Left colon (tissue), 2 donors: ENCODE measurements around the gene LRRC45. TPM values are rescaled to one million over a fixed set of nuclear protein-coding genes. Genes with fewer than 3 reads are reported as not detected.
"Not testable (repeated sequence)": the region's sequence is repeated elsewhere in the genome, so short reads cannot be mapped to it uniquely, and the experiment has no call there.

Source experiments
- ATAC-seq: fragments of 200-7000 bp; cut with Tn5 transposase; one replicate; pipeline ENCODE4 v1.9.1; 2020; ENCODE audit warnings: mild to moderate bottlenecking, moderate library complexity
- DNase-seq, 2 donors: peaks; one replicate each; pipeline ENCODE4 v3.0.0-alpha.2; 2020
- intact Hi-C, 2 donors: fragments of 100-400 bp; cut with DNase I in 1 of 2; cut with micrococcal nuclease in 1 of 2; formaldehyde crosslinking; loops; one replicate each; pipeline versions ENCODE4 v1.11.2 to v1.14.0; 2022; cut with DNase I, micrococcal nuclease
- long read RNA-seq: library from polyadenylated mRNA; unstranded; transcript quantifications from one replicate; pipeline ENCODE4 v2.0.0, GENCODE V29; 2021
- total RNA-seq, 2 donors: library from RNA; stranded (reverse); fragmentation: NEBNext Ultra II Directional; extraction: Animal tissue kit (Norgen Biotek cat#: 25700); gene quantifications; one replicate each; pipeline ENCODE4 v1.2.1, GENCODE V29; 2021
- donor health status: DM: no; HTN: no; CAD: no.
- donor health status: DM: yes; HTN: yes; CAD: no.

Gene LRRC45
- 10 to 100 TPM; 14.2 to 20.8 TPM for total RNA-seq
- long read RNA-seq, transcript LRRC45-201 (17 exons, 2,701 nt) = major isoform, 18 of 191 reads
- long read RNA-seq, partial matches to known transcripts = 139 of 191 reads
- long read RNA-seq, other reads (novel, unspliced or antisense) = 33 of 191 reads

DNA sequence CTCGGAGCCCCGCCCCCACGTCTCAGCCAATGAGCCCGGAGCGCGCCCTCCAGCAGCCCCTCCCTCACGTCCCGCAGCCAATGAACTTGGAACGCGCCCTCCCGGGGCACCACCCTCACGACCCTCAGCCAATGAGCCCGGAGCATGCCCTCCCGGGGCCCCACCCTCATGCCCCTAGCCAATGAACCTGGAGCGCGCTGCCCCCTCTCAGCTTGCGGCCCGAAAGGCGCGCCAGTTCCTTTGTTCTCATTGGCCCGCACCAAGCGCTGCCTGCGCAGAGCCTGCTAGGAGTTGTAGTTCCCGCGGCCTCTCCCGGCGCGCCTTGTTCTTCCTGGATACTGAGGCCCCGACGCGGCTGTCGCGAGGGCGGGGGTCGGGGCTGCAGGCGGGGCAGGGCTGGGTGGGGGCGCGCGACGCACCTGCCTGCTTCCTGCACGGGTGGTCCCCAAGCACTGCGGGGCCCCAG is at the start of gene LRRC45:
LRRC45 (plus strand) TSS at position 325 of the 466 bp plus-strand sequence. CDS start 339 bp downstream, outside the sequence.
- ATAC-seq (peak; percentile 82), DNase-seq (peak; percentile 100)
- intact Hi-C loops = no loop called here

DNA sequence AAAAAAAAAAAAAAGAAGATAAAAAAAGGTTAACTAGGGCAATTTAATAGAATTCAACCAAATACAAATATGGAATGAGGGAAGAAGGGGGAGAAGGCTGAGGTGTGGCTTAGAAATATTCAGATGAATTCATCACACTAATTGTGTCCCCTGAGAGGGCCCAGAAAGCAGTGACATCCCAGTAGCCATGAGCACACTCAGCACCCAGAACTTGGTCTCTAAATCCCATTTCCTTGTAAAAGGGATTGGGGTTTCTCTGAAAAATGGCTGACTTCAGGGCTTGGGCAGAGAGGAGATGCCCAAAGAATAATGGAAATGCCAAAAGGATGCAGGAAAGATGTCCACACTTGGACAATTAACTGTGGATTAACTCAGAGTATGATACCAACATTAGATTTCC is 49.7 kb upstream of the LRRC45 start:
- ATAC-seq (no peak), DNase-seq (no peak)
- intact Hi-C loops = no loop called here

DNA sequence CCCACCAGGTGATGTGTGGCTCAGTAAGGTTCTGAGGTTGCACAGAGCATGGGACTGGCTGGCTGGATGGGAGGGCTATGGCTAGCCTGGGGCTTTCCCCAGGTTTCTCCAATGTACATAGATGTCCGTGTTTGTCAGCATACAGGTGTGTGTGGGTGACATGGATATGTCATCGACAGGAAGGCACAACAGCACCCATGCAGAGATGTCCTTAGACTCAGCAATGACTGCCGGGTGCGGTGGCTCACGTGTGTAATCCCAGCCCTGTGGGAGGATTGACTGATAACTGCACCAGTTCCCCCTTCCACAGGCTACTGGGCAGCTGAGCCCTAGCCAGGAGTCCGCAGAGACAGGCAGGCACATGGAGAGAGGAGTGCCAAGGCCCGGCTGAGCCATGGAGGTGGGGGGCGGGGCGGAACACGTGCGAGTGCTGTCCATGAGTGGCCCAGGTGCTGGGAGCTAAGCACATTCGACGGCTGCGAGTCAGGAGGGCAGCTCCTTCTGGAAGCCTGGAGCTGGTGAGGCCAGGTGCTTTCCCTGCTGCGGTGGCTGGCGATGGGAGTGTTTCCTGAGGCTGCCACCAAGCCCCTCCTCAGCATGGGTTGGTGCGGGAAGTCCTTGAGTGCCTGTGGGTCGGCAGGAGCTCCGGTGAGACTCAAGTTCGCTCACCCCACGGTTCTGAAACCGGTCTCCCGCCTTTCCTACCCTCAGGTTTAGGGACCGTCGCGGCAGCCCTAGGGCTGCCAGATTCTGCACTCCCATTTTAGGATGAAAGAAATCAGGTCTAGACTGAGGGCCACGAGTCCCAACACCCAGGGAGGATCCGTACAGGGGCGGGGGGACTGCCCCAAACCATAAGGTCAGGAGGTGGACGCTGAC is 46.5 kb upstream of the LRRC45 start:
- peak; percentile 53 to 66 for DNase-seq
- intact Hi-C loops = no loop called here
- ATAC-seq = peak; percentile 24

DNA sequence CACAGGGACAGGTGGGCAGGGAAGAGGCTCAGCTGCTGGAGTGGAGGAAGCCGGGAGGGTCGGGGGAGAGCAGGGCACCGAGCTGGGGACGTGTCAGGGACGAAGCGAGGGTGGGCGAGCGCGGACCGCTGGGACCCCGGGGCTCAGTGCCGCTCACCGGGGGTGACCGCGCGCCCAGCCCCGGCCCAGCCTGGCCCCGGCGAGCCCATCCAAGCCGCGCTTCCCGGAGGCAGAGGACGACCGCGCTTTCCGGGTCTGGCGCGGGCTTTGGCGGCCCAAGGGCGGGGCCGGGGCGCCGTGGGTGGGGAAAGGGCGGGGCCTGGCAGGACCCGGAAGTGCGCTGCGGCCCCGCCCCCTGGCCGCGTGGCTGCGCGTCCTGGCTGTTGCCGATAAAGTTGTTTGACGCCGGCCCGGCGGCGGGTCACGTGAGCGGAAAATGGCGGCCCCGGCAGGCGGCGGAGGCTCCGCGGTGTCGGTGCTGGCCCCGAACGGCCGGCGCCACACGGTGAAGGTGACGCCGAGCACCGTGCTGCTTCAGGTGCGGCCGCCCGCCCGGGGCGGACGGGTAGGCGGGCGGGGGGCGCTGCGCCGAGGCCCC is 45.8 kb upstream of the LRRC45 start, which contains the start of gene ASPSCR1:
ASPSCR1 (plus strand) TSS at position 419 of the 598 bp plus-strand sequence; CDS start at position 437, 18 bp downstream.
- peak; percentile 89 to 96 for DNase-seq
- intact Hi-C loops = no loop called here
- peak; percentile 96 for ATAC-seq

DNA sequence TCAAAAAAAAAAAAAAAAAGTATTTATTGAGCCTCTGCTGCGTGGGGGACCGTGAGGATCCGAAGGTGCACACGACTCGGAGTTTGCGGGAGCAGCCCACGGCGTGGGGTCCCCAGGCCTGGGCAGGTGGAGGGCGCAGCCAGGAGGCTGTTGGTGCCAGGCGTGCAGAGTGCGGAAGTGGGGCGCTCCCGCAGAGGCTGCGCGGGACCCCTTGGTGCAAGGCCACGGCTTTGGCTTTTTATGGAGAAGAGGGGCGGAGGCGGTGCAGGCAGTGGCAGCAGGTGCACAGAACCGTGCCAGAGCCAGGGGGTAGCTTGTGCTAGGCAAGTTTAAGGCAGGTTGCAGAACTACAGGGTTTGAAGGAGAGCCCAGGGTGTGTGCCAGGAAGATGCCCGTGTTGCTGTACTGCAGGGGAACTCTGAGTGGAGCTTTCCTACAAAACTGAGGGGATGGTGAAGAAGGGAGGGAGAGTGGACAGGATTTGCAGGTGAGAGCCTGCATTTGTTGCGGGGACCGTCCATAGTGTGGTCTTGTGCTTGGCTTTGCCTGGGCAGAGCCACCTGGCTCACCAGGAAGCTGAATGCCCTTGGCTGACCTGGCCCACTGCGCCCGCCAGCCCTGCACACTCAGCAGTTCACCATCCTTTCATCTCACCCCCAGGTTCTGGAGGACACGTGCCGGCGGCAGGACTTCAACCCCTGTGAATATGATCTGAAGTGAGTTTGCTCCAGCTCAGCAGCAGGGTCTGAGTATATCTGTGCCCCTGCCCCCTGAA is 44.4 kb upstream of the LRRC45 start:
- DNase-seq (no peak), ATAC-seq (no peak)
- intact Hi-C loops = no loop called here

DNA sequence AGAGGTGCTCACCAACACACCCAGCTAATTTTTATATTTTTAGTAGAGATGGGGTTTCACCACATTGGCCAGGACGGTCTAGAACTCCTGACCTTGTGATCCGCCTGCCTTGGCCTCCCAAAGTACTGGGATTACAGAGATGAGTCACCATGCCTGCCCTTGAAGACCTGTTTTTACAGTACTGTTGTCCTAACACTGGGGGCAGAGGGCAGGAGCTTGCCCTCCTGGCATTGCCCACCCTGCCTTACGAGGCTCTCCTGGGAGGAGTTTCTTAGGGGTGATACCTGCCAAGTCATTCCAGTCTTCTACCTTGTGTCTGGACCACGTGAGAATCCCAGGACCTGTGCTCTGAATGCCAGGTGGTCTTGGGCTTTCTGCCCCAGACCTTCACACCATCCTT is 43.0 kb upstream of the LRRC45 start:
- intact Hi-C loops = no loop called here
- DNase-seq (no peak), ATAC-seq (no peak)

- no peak for DNase-seq
- no peak for ATAC-seq
Measured at GRCh38 chr17:81980707-81981343, 42.3 kb upstream of the LRRC45 start.

GRCh38 chr17:81981511-81981910 is 41.6 kb upstream of the LRRC45 start:
- ATAC-seq, intact Hi-C loops, DNase-seq: not testable (repeated sequence)

More at GRCh38 chr17:81980707-81981343, 42.3 kb upstream of the LRRC45 start:
- intact Hi-C loops = no loop called here

- ATAC-seq = peak; percentile 32
- no peak for DNase-seq
- intact Hi-C loops = no loop called here
Measured at GRCh38 chr17:81983011-81983638, 40.0 kb upstream of the LRRC45 start.

- intact Hi-C loops = no loop called here
- DNase-seq (no peak), ATAC-seq (no peak)
Measured at GRCh38 chr17:81983639-81984373, 39.3 kb upstream of the LRRC45 start.

- intact Hi-C loops = no loop called here
- ATAC-seq = no peak
- no peak for DNase-seq
Measured at GRCh38 chr17:81984773-81985410, 38.2 kb upstream of the LRRC45 start.

DNA sequence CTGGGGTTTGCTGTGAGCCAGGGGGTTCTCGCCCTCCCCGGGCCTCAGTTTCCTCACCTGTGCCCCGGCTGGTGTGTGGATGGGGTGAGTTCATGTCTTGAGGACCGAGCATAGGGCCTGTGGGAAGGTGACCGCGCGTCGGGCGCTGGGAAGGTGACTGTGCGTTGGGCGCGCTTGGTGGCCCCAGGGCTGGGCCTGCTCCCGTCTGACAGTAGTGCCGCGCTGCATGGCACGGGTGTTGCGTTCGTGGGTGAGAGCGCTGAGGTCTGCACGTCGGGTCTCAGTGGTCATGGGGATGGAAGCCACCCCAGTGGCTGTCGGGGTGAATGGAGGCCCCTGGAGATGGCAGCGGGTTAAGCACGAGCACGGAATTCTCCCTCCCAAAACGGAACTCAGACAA is 36.5 kb upstream of the LRRC45 start:
- no peak for ATAC-seq
- DNase-seq = no peak
- intact Hi-C loops = no loop called here

DNA sequence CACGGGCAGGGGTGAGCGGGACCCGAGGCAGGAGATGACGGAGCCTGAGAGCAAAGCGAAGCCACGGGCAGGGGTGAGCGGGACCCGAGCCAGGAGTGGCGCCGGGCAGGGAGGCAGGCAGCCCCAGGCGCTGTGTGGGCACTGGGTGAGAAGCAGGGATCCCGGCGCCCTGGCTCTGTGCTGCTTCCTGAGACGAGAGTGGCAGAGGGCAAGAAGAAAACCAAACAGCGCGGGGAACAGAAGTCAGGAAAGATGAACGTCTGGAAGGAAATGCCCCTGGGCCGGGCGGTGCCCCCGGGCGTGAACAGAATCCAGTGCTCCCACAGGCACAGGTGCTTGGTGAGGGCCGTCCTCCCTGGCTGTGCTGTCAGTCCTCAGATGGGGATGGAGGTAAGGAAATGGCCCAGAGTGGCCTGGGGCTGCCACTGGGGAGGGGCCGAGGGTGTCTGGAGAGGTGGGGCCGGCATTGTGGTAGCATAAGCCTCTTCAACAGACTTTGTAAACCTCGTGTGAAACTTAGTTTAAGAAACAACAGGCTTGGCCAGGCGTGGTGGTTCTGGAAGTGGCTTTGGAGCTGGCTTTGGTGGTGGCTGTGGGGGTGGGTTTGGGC is 35.8 kb upstream of the LRRC45 start:
- DNase-seq = no peak
- intact Hi-C loops = no loop called here
- no peak for ATAC-seq

DNA sequence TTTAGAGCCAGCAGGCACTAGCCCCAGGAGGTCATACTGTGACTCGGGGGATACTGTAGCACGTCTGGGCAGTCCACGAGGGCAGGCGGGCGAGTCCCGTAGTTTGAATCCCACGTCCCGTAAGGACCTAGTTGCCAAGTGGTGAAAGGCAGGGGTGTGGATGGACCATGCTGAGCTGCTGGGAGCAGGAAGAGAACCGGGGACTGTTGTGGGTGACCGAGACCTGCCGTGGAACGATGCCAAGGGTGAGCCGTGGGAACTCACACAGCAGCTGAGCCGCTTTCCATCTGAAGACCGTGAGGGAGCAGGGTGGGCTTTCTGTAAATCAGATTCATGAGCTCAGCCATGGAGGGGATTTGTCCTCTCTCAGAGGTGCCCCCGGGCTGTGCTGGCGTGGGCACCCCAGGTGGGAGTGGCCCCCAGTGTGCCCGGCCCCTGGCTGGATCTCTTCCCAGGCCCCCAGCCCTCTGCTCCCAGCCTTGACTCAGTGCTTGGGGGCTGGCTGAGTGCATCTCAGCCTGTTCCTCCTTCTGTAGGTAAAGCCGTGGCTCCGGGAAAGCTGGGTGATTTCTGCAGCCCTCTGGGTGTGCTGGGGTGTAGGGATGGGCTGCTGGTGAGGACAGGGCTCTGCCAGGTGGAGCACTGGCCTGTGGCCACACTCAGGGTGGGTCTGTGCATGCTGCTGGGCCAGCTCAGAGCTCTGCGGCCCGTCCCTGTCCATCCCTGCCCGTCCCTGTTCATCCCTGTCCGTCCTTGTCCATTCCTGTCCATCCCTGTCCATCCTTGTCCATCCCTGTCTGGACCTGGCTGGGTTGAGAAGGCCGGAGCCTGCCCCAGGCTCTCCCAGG is 32.0 kb upstream of the LRRC45 start:
- intact Hi-C loops = no loop called here
- DNase-seq = no peak
- ATAC-seq = peak; percentile 23

DNA sequence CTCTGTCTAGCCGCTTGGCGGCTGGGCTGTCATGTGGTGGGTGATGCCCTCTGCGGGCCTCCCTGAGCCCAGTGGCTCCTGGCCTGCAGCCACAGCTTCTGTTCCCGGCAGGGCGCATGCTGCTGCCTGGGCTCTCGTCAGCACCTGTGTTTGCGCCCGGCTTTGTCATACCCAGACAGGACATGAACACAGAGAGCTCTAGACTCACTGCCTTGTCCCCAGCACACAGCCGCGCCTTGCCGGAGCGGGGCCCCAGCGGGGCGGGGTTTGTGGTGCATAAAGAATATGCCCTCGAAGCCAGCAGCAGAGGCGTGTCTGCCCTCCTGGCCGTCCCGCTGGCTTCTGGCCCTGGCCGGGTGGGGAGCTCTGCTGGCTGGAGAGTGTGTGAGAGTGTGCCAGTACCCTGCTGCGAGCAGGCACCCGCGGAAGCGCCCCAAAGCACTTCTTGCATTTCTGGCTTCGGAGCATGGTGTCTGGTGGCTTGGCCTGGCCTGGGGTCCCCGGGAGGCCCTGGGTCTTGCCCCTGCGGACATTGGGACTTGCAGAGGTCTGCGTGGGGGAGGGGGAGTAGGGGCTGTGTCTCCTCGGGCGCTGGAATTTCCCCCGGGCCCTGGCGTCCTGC is 31.3 kb upstream of the LRRC45 start:
- intact Hi-C loops = no loop called here
- DNase-seq (peak; percentile 90 to 91), ATAC-seq (peak; percentile 96)
